Activated T-cell treated with anti-CD3 and anti-CD28 coated beads, Interleukin-2, amount 50 U/mL, for 24 hours (primary cell): ENCODE results near the gene KIF26B.
"Not testable (repeated sequence)": the region's sequence is repeated elsewhere in the genome, so short reads cannot be mapped to it uniquely, and the experiment has no call there.

Experiments used
- DNase-seq: peaks from one replicate; pipeline ENCODE4 v3.0.0-alpha.2; 2020
- H3K27ac Mint-ChIP-seq: 2 replicates; pipeline ENCODE4 v1.8.0; 2020; ENCODE audit warnings: mild to moderate bottlenecking, mixed read lengths
- H3K27me3 Mint-ChIP-seq: 2 replicates; pipeline ENCODE4 v1.8.0; 2020; ENCODE audit warnings: mixed read lengths
- H3K36me3 Mint-ChIP-seq: 2 replicates; pipeline ENCODE4 v1.8.0; 2020; ENCODE audit warnings: low read depth, mixed read lengths
- H3K4me1 Mint-ChIP-seq: 2 replicates; pipeline ENCODE4 v1.8.0; 2020; ENCODE audit warnings: low read depth, mixed read lengths
- H3K4me3 Mint-ChIP-seq: 2 replicates; pipeline ENCODE4 v1.8.0; 2020; ENCODE audit warnings: mild to moderate bottlenecking, moderate library complexity, mixed read lengths
- H3K9me3 Mint-ChIP-seq: 2 replicates; pipeline ENCODE4 v1.8.0; 2020; ENCODE audit warnings: mixed read lengths

Gene KIF26B

DNA sequence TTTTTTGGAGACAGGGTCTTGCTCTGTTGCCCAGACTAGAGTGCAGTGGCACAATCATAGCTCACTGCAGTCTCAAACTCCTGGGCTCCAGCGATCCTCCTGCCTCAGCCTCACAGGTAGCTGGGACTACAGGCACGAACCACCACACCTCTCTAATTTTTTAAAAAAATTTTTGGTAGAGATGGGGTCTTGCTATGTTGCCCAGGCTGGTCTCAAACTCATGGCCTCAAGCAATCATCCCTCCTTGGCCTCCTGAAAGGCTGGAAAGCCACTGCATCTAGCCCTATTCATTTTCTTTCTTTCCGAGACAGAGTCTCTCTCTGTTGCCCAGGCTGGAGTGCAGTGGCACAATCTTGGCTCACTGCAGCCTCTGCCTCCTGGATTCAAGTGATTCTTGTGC is 559.2 kb downstream of the KIF26B start:
- not testable (repeated sequence) for H3K4me1 Mint-ChIP-seq, H3K9me3 Mint-ChIP-seq, H3K4me3 Mint-ChIP-seq, H3K36me3 Mint-ChIP-seq, H3K27ac Mint-ChIP-seq, DNase-seq, H3K27me3 Mint-ChIP-seq

DNA sequence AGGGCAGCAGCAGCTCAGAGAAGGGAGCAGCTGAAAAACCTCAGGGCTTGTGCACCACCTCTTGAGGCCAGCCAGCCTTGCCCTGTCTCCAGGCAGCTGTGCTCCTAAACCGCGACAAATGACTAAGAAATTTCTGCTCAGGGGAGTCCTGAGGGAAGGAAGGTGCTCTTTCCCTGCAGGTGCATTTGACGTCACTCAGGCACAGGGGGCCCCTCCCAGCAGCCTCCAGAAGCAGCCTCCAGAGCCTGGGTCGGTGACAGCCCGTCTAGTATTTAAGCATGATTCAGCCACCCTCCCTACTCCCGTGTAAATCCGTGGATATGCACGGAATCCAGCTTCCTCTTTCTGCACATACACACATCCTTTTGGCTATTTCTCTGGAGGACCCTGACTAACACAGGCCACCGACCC is 560.5 kb downstream of the KIF26B start:
- H3K27ac Mint-ChIP-seq, result no peak overlapping the region
- DNase-seq, result no peak
- H3K4me1 Mint-ChIP-seq, result no peaks in the 10 kb centered on the region
- no peak overlapping the region for H3K4me3 Mint-ChIP-seq
- no peaks in the 10 kb centered on the region for H3K36me3 Mint-ChIP-seq
- no peaks in the 10 kb centered on the region for H3K27me3 Mint-ChIP-seq
- no peaks in the 10 kb centered on the region for H3K9me3 Mint-ChIP-seq

DNA sequence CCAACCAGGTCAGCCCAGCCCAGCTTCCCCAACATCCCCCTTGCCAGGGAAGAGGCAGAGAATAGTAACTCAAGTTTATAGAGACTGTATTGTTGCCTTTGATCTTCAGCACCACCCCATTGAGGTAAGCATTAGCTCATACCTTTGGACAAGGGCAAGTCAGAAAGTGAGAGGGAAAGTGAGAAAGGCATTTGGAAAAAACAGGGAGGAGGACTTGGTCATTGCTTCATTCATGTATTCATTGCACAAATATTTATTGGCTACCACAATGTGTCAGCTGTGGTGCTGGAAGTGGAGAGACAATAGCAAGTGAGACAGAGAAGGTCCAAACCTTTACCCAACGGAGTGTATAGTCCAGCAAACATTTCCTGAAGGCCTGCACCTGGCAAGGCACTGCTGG is 561.2 kb downstream of the KIF26B start:
- H3K36me3 Mint-ChIP-seq, result no peaks in the 10 kb centered on the region
- no peak for DNase-seq
- no peak overlapping the region for H3K27ac Mint-ChIP-seq
- H3K4me1 Mint-ChIP-seq, result no peaks in the 10 kb centered on the region
- no peaks in the 10 kb centered on the region for H3K27me3 Mint-ChIP-seq
- no peak overlapping the region for H3K4me3 Mint-ChIP-seq
- H3K9me3 Mint-ChIP-seq, result no peaks in the 10 kb centered on the region

DNA sequence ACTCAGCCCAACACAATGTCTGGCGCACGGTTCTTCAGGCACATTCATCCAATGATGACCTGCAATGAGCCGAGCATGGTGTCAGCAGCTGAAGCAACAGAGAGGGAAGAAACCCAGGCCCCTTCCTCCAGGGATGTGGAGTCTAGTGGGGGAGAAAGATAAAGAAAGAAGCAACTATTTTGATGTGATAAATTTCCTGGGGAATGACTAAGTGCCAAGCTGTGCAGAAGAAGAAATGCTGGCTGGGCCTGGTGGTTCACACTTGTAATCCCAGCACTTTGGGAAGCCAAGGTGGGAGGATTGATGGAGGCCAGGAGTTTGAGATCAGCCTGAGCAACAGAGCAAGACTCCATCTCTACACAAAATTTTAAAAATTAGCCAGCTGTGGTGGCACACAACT is 561.8 kb downstream of the KIF26B start:
- H3K27me3 Mint-ChIP-seq, result no peaks in the 10 kb centered on the region
- H3K4me3 Mint-ChIP-seq, result no peak overlapping the region
- H3K27ac Mint-ChIP-seq, result no peak overlapping the region
- no peaks in the 10 kb centered on the region for H3K36me3 Mint-ChIP-seq
- no peak for DNase-seq
- no peaks in the 10 kb centered on the region for H3K9me3 Mint-ChIP-seq
- H3K4me1 Mint-ChIP-seq, result no peaks in the 10 kb centered on the region

DNA sequence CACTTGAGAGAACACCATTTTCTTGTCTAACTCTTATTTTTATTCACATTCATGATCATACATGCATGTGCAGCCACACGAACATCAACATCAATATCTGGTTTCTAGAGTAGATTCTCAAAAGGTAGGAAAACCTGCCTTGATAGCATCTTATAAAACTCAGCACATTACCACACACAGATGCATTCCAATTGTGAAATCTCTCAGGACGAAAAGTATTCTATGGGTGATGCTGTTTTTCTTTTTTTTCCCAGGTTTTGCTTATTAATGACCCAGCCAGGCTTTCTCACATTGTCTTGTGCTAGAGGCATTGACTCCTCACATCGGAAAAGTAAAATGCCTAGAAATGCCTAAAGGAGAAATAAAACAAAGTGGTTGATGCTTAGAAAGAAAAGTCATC is 562.8 kb downstream of the KIF26B start:
- H3K27me3 Mint-ChIP-seq, result no peaks in the 10 kb centered on the region
- DNase-seq, result no peak
- H3K27ac Mint-ChIP-seq, result no peak overlapping the region
- H3K4me1 Mint-ChIP-seq, result no peaks in the 10 kb centered on the region
- H3K36me3 Mint-ChIP-seq, result no peaks in the 10 kb centered on the region
- H3K9me3 Mint-ChIP-seq, result no peaks in the 10 kb centered on the region
- no peak overlapping the region for H3K4me3 Mint-ChIP-seq

DNA sequence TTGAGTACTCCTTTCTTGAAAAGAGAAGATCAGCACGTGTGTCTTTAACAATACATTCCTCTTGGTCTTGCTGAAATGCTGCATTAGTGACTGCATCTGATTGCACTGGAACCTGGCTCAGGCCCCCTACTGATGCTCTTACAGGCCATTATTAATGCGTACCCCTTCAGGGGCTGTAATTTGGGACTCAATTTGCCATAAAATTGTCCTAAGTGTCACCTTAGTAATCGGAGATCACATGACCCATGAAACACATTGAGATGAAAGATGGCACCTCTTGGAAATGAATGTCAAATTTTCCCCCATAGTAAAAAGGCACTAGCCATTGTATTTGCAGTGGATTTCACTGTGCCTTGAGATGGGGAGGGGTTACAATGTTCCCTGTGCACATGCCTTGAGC is 563.3 kb downstream of the KIF26B start:
- no peak for DNase-seq
- no peaks in the 10 kb centered on the region for H3K4me1 Mint-ChIP-seq
- no peaks in the 10 kb centered on the region for H3K9me3 Mint-ChIP-seq
- H3K4me3 Mint-ChIP-seq, result no peak overlapping the region
- no peak overlapping the region for H3K27ac Mint-ChIP-seq
- H3K36me3 Mint-ChIP-seq, result no peaks in the 10 kb centered on the region
- no peaks in the 10 kb centered on the region for H3K27me3 Mint-ChIP-seq

DNA sequence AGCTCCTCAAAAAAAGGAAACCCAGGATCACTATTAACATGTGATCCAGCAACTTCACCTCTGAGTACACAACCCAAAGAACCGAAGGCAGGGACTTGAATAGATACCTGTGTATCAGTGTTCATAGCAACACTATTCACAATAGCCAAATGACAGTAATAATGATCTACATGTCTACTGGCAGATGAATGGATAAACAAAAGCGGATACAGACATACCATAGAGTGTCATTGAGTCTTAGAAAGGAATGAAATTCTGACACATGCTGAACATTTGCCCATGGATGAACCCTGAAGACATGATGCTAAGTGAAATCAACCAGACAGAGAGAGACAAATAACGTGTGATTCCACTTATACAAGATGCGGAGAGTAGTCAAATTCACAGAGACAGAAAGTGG is 564.2 kb downstream of the KIF26B start:
- no peak overlapping the region for H3K4me3 Mint-ChIP-seq
- no peaks in the 10 kb centered on the region for H3K9me3 Mint-ChIP-seq
- no peak for DNase-seq
- H3K36me3 Mint-ChIP-seq, result no peaks in the 10 kb centered on the region
- H3K4me1 Mint-ChIP-seq, result no peaks in the 10 kb centered on the region
- H3K27ac Mint-ChIP-seq, result no peak overlapping the region
- no peaks in the 10 kb centered on the region for H3K27me3 Mint-ChIP-seq

DNA sequence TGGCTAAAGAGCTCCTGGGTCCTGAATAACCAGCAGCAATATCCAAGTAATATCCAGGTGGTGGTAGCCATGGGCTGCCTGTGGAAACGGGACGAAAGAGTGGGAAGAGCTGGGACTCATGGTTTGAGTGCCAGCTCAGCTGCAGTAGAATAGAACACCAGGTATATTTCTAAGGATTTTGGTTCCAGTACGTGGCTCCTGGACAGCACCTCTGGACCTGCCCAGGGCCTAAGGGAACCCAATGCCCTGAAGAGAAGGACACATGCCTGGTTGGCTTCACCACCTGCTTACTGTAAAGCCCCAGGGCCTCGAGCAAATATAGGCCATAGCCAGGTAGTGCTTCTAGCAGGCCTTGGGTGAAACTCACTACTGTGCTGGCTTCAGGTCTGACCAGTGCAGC is 566.7 kb downstream of the KIF26B start:
- Mint-ChIP-seq H3K9me3 (peaks cover 8% of the 10 kb centered on the region), H3K36me3 (no peaks in the 10 kb centered on the region), H3K27me3 (no peaks in the 10 kb centered on the region), H3K4me3 (no peak overlapping the region), H3K4me1 (no peaks in the 10 kb centered on the region), H3K27ac (no peak overlapping the region)
- DNase-seq, result no peak

DNA sequence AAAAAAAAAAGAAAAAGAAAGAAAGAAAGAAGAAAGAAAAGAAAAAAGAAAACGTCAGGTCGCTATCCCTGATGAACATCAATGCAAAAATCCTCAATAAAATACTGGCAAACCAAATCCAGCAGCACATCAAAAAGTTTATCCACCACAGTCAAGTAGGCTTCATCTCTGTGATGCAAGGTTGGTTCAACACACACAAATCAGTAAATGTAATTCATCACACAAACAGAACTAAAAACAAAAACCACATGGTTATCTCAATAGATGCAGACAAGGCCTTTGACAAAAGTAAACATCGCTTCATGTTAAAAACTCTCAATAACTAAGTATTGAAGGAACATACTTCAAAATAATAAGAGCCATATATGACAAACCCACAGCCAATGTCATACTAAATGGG is 573.2 kb downstream of the KIF26B start:
- not testable (repeated sequence) for H3K36me3 Mint-ChIP-seq, H3K27ac Mint-ChIP-seq, H3K4me1 Mint-ChIP-seq, H3K27me3 Mint-ChIP-seq, H3K4me3 Mint-ChIP-seq, DNase-seq
- H3K9me3 Mint-ChIP-seq, result peaks cover 57% of the 10 kb centered on the region

DNA sequence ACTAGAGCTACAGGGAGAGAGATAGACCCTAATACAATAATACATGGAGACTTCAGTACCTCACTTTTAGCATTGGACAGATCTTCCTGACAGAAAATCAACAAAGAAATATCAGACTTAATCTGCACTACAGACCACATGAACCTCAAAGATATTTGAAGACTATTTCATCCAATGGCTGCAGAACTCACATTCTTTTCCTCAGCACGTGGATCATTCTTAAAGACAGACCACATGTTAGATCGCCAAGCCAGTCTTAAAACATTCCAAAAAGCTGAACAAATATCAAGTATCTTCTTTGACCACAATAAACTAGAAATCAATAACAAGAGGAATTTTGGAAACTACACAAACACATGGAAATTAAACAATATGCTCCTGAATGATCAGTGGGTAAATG is 576.0 kb downstream of the KIF26B start:
- Mint-ChIP-seq H3K4me1 (no peaks in the 10 kb centered on the region), H3K36me3 (peaks cover 3% of the 10 kb centered on the region), H3K9me3 (peaks cover 59% of the 10 kb centered on the region), H3K4me3 (no peak overlapping the region), H3K27me3 (no peaks in the 10 kb centered on the region), H3K27ac (no peak overlapping the region)
- no peak for DNase-seq

DNA sequence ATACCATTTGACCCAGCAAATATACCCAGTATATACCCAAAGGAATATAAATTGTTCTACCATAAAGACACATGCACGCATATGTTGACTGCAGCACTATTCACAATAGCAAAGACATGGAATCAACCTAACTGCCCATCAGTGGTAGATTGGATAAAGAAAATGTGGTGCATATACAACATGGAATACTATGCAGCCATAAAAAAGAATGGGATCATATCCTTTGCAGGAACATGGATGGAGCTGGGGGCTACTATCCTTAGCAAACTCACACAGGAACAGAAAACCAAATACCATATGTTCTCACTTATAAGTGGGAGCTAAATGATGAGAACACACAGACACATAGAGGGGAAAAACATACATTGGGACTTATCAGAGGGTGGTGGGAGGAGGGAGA is 585.6 kb downstream of the KIF26B start:
- H3K27ac Mint-ChIP-seq, H3K4me1 Mint-ChIP-seq, H3K4me3 Mint-ChIP-seq, H3K27me3 Mint-ChIP-seq, H3K36me3 Mint-ChIP-seq, DNase-seq: not testable (repeated sequence)
- peaks cover 19% of the 10 kb centered on the region for H3K9me3 Mint-ChIP-seq

DNA sequence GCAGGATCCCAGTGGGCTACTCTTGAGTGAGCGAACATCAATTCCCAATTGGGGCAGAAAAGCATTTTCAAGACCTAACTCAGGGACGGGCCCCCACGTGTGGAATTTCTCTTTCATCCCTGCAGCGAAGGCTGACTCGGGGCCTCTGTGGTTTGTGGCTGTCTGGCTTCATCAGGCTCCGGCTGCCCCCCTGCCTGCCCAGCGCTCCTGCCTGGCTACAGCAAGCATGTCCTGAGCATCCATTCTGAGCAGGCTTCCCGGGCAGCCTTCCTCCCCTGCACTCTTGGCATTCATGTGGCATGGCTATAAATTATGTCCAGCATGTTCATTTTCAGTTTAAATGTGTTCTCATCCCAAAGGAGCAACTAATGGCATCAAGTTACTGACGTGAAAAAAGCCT is 588.1 kb downstream of the KIF26B start:
- no peak for DNase-seq
- Mint-ChIP-seq H3K27me3 (no peaks in the 10 kb centered on the region), H3K9me3 (peaks cover 35% of the 10 kb centered on the region), H3K4me3 (no peak overlapping the region), H3K27ac (no peak overlapping the region), H3K4me1 (no peaks in the 10 kb centered on the region), H3K36me3 (peaks cover 27% of the 10 kb centered on the region)

DNA sequence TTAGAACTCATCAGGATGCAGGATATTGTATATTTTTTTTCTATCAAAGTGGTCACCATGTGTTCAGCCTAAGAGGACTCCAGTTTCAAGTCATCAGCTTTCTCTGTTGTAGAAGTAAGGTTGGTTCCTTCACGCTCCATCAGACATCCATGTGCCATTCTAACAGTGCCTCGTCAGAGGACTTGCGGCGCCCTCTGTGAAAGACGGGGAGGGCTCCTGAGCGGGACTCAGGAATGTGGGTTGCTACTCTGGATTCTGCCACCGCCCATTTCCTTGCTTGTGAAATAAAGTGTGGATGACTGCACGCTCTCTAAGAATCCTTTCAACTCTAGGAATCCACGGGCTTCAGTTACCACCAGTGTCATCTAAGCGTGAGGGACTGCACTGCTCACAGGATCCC is 593.5 kb downstream of the KIF26B start:
- H3K27ac Mint-ChIP-seq, result no peak overlapping the region
- H3K4me3 Mint-ChIP-seq, result no peak overlapping the region
- no peak for DNase-seq
- H3K36me3 Mint-ChIP-seq, result peaks cover 74% of the 10 kb centered on the region
- H3K4me1 Mint-ChIP-seq, result no peaks in the 10 kb centered on the region
- H3K9me3 Mint-ChIP-seq, result peaks cover 26% of the 10 kb centered on the region
- H3K27me3 Mint-ChIP-seq, result no peaks in the 10 kb centered on the region

DNA sequence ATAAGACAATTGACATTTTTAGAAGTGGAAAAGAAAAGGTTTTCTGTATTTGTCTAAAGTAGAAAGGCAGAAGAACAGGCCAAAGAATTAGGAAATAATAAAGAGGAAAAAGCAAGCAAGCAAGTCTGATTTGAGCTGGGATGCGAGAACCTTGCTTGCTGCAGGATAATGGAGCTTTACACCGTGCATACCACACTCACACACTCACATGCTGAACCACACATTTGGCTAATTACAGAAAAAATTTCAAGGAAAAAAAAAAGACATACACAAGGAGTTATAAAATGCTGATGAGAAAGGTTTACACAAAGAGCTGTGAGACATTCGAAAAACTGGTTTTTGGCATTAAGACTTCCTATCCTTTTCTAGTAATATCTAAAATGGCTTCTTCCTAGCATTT is 593.9 kb downstream of the KIF26B start:
- Mint-ChIP-seq H3K36me3 (peaks cover 77% of the 10 kb centered on the region), H3K9me3 (peaks cover 26% of the 10 kb centered on the region), H3K4me3 (no peak overlapping the region), H3K4me1 (no peaks in the 10 kb centered on the region), H3K27me3 (no peaks in the 10 kb centered on the region), H3K27ac (no peak overlapping the region)
- DNase-seq, result no peak

DNA sequence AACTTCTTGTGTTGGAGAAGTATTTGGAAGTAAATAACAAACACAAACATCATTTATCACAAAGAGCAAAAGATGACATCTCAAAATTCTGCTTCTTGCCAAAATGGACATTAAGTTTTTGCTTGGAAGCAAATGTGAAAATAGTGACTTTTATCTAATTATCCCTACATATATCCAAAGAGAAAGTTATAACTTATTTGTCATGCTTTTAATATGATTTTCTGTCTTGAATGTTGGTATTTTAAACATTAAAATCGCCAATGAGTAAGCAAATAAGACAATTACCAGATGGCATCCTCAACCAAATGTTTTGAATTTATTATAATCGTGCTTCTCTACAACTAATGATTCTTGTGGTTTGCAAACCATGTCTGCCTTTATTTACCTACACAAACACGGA is 594.3 kb downstream of the KIF26B start:
- DNase-seq, result no peak
- Mint-ChIP-seq H3K4me3 (no peak overlapping the region), H3K27ac (no peak overlapping the region), H3K9me3 (peaks cover 26% of the 10 kb centered on the region), H3K36me3 (peaks cover 77% of the 10 kb centered on the region), H3K4me1 (no peaks in the 10 kb centered on the region), H3K27me3 (no peaks in the 10 kb centered on the region)

DNA sequence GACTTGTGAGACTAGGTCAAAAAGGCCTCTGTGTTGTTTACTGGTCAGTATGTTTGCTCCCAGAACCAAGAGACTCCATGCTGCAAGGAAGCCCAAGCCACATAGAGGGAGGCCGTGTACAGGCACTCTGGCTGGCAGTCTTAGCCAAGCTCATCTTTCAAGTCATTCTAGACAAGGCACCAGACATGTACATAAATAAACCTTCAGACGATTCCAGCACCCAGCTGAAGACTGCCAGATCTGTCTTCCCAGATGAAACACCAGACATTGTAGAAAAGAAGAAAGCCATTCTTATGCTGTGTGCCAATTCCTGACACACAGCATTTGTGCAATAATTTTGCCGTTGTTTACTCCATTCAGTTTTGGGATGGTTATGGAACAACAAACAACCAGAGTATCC is 595.5 kb downstream of the KIF26B start:
- Mint-ChIP-seq H3K4me3 (no peak overlapping the region), H3K9me3 (peaks cover 19% of the 10 kb centered on the region), H3K27ac (no peak overlapping the region)

More for the DNA sequence above, 595.5 kb downstream of the KIF26B start:
- Mint-ChIP-seq H3K36me3 (peaks cover 83% of the 10 kb centered on the region), H3K4me1 (no peaks in the 10 kb centered on the region), H3K27me3 (no peaks in the 10 kb centered on the region)
- no peak for DNase-seq
